Dendritic cell treated with granulocyte-macrophage colony-stimulating factor and Interleukin-4, amounts not matched to agents 40 ng/mL and 50 ng/mL, for 4 days (primary cell): ENCODE results near the gene DNPEP.
A peak's percentile ranks its signal among the peaks of the same experiment; 100 is the strongest.

Experiments used
- H3K27ac Mint-ChIP-seq: one replicate; pipeline ENCODE4 v1.8.0; 2022; ENCODE audit warnings: mild to moderate bottlenecking, mixed read lengths
- H3K27me3 Mint-ChIP-seq: one replicate; pipeline ENCODE4 v1.8.0; 2022; ENCODE audit warnings: mild to moderate bottlenecking, mixed read lengths
- H3K36me3 Mint-ChIP-seq: one replicate; pipeline ENCODE4 v1.8.0; 2022; ENCODE audit warnings: low read depth, mixed read lengths
- H3K4me1 Mint-ChIP-seq: one replicate; pipeline ENCODE4 v1.8.0; 2022; ENCODE audit warnings: low read depth, mixed read lengths
- H3K4me3 Mint-ChIP-seq: one replicate; pipeline ENCODE4 v1.8.0; 2022; ENCODE audit warnings: mild to moderate bottlenecking, moderate library complexity, mixed read lengths
- H3K9me3 Mint-ChIP-seq: one replicate; pipeline ENCODE4 v1.8.0; 2022; ENCODE audit warnings: mixed read lengths
- intact Hi-C: fragments of 100-400 bp; cut with micrococcal nuclease; formaldehyde crosslinking; loops from one replicate; pipeline ENCODE4 v1.15.0; 2022

Gene DNPEP

GRCh38 chr2:219425238-219426067 lies 37.7 kb upstream of the DNPEP start:
- Mint-ChIP-seq H3K36me3 (no peaks in the 10 kb centered on the region), H3K4me1 (peaks cover under 1% of the 10 kb centered on the region), H3K4me3 (no peak overlapping the region), H3K27me3 (peaks cover 50% of the 10 kb centered on the region), H3K9me3 (no peaks in the 10 kb centered on the region), H3K27ac (no peak overlapping the region)
- intact Hi-C loops = no loop called here

GRCh38 chr2:219423652-219424377 lies 36.1 kb upstream of the DNPEP start:
- Mint-ChIP-seq H3K27ac (no peak overlapping the region), H3K4me3 (no peak overlapping the region), H3K9me3 (no peaks in the 10 kb centered on the region), H3K4me1 (peaks cover 15% of the 10 kb centered on the region), H3K27me3 (peaks cover 61% of the 10 kb centered on the region), H3K36me3 (no peaks in the 10 kb centered on the region)
- intact Hi-C loops = no loop called here

DNA sequence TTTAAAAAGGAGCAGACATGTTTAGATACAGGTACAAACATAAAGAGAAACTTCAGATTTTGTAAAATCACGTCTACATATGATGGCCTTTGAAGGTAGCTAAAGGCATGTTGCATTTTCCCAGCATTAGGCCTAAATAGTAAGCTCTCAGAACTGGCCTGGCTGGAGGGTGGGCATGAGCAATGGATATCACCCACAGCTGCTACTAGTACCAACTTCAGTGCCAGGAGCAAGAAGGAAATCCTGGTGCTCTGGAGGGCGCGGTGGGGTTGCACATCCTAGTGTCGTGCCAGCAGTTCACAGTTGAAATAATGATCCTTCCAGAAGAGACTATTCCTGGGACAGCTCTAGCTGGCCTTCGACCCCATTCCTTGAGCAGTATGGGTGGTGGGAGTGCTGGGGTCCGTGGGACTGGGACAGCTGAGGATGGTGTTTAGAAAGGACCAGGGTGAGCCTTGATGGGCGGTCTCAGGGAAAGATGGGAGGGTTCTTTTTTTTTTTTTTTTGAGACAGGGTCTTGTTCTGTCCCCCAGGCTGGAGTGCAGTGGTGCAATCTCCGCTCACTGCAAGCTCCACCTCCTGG lies 35.3 kb upstream of the DNPEP start:
- H3K4me1 Mint-ChIP-seq = peaks cover 18% of the 10 kb centered on the region
- H3K9me3 Mint-ChIP-seq = no peaks in the 10 kb centered on the region
- H3K4me3 Mint-ChIP-seq = no peak overlapping the region
- no peak overlapping the region for H3K27ac Mint-ChIP-seq
- no peaks in the 10 kb centered on the region for H3K36me3 Mint-ChIP-seq
- intact Hi-C loops = no loop called here
- H3K27me3 Mint-ChIP-seq = peaks cover 64% of the 10 kb centered on the region

DNA sequence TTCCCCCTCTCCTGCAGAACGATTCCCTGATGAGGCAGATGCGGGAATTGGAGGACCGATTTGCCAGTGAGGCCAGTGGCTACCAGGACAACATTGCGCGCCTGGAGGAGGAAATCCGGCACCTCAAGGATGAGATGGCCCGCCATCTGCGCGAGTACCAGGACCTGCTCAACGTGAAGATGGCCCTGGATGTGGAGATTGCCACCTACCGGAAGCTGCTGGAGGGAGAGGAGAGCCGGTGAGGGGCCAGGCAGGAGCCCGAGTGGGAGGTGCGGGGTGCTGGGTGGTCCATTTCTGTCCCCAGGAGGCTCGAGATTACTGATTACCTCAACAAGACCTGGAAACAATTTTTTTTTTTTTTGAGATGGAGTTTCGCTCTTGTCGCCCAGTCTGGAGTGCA lies 33.6 kb upstream of the DNPEP start:
- Mint-ChIP-seq H3K36me3 (no peaks in the 10 kb centered on the region), H3K4me1 (peaks cover 18% of the 10 kb centered on the region), H3K27me3 (peaks cover 62% of the 10 kb centered on the region), H3K4me3 (no peak overlapping the region), H3K9me3 (no peaks in the 10 kb centered on the region), H3K27ac (no peak overlapping the region)
- intact Hi-C loops = no loop called here

DNA sequence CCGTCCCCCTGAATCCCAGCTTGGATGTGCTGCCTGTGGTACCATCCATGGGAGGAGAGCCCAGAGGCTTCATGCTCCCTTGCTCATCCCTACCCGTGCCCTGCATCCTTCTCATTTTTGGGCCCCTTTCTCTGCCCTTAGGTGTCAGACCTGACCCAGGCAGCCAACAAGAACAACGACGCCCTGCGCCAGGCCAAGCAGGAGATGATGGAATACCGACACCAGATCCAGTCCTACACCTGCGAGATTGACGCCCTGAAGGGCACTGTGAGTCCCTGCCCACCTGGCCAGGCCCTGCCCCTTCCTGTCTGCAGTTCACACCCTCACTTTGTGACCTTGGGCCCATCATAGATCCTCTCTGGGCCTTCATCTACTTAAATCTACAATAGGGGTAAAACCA lies 33.0 kb upstream of the DNPEP start:
- Mint-ChIP-seq H3K9me3 (no peaks in the 10 kb centered on the region), H3K27me3 (peaks cover 60% of the 10 kb centered on the region), H3K27ac (no peak overlapping the region), H3K4me3 (no peak overlapping the region), H3K4me1 (peaks cover 18% of the 10 kb centered on the region), H3K36me3 (no peaks in the 10 kb centered on the region)
- intact Hi-C loops = no loop called here

DNA sequence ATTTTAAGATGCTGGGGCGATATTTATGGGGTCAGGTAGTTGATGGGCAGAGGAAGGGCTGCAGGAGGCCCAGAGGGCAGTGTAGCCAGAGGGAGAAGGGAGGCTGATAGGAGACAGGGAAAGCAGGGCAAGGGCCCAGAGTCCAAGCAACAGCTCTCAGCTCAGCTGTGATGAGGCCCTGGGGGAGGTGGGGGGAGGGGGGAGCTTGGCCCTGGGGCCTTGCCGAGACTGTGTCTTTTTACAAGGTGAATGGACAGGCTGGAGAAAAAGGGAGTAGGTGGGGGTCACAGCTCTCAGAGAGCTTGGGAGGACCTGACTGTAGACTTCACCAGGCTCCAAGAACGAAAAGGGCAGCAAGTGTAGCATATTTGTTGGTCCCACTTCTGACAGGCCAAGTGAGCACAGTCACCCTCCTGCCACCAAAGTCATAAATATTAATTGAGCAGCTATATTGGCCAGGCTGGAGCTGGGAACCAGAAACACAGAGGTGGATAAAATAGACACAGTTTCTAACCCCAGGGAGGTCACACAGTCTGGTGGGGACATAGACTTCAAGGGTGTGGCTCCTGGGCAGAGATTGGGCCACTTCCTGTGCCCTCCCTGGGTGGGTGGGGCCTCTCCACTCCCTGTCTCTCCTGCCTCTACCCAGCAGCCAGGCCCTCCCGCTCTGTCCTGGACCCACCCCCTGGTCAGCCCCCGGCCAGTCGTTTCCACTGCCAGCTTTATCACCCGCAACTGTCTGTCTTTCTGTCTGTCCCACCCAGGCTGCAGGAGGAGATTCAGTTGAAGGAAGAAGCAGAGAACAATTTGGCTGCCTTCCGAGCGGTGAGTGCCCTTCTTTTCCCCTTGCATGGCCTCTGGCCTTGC lies 31.9 kb upstream of the DNPEP start:
- Mint-ChIP-seq H3K4me3 (peak overlapping the region; percentile 10), H3K27me3 (peaks cover 62% of the 10 kb centered on the region), H3K9me3 (no peaks in the 10 kb centered on the region), H3K27ac (peak overlapping the region; percentile 38), H3K4me1 (peaks cover 18% of the 10 kb centered on the region), H3K36me3 (no peaks in the 10 kb centered on the region)
- intact Hi-C loops = no loop called here

DNA sequence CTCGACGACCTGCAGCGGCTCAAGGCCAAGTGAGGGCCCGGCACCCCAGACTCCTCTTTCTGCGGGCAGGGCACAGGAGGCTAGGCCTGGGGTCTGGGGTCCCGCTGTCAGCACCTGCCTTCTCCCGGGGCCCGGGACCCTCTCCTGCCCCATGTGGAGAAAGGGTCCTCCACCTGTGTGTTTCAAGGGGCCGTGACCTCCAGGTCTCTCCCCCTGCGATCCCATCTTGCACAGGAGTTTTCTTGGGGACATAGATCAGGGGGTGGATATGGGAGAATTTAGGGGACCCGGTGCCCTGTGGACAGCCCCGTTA lies 31.3 kb upstream of the DNPEP start:
- Mint-ChIP-seq H3K36me3 (no peaks in the 10 kb centered on the region), H3K27me3 (peaks cover 62% of the 10 kb centered on the region), H3K4me1 (peaks cover 18% of the 10 kb centered on the region), H3K4me3 (no peak overlapping the region), H3K27ac (peak overlapping the region; percentile 38), H3K9me3 (no peaks in the 10 kb centered on the region)
- intact Hi-C loops = no loop called here

- H3K36me3 Mint-ChIP-seq = no peaks in the 10 kb centered on the region
- peaks cover 18% of the 10 kb centered on the region for H3K4me1 Mint-ChIP-seq
- H3K27me3 Mint-ChIP-seq = peaks cover 64% of the 10 kb centered on the region
- H3K9me3 Mint-ChIP-seq = no peaks in the 10 kb centered on the region
- intact Hi-C loops = no loop called here
- no peak within 1 kb of the TSS for H3K4me3 Mint-ChIP-seq
- peak within 1 kb of the TSS; percentile 38 for H3K27ac Mint-ChIP-seq
Observed at GRCh38 chr2:219418155-219419011, 30.7 kb upstream of the DNPEP start, which contains the start of gene DES. Gene DES (plus strand): TSS chr2:219418377. CDS start chr2:219418463, 86 bp downstream.

GRCh38 chr2:219417374-219417773 lies 29.7 kb upstream of the DNPEP start:
- Mint-ChIP-seq H3K27ac (no peak overlapping the region), H3K9me3 (no peaks in the 10 kb centered on the region), H3K4me1 (peaks cover 18% of the 10 kb centered on the region), H3K36me3 (no peaks in the 10 kb centered on the region), H3K4me3 (no peak overlapping the region), H3K27me3 (peaks cover 67% of the 10 kb centered on the region)
- intact Hi-C loops = no loop called here

DNA sequence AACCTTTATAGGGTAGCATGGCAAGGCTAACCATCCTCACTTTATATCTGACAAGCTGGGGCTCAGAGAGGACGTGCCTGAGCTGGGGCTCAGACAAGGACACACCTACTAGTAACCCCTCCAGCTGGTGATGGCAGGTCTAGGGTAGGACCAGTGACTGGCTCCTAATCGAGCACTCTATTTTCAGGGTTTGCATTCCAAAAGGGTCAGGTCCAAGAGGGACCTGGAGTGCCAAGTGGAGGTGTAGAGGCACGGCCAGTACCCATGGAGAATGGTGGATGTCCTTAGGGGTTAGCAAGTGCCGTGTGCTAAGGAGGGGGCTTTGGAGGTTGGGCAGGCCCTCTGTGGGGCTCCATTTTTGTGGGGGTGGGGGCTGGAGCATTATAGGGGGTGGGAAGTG lies 29.2 kb upstream of the DNPEP start:
- intact Hi-C loops = no loop called here
- peaks cover 18% of the 10 kb centered on the region for H3K4me1 Mint-ChIP-seq
- no peaks in the 10 kb centered on the region for H3K9me3 Mint-ChIP-seq
- H3K4me3 Mint-ChIP-seq = no peak overlapping the region
- peaks cover 69% of the 10 kb centered on the region for H3K27me3 Mint-ChIP-seq
- no peak overlapping the region for H3K27ac Mint-ChIP-seq
- no peaks in the 10 kb centered on the region for H3K36me3 Mint-ChIP-seq

DNA sequence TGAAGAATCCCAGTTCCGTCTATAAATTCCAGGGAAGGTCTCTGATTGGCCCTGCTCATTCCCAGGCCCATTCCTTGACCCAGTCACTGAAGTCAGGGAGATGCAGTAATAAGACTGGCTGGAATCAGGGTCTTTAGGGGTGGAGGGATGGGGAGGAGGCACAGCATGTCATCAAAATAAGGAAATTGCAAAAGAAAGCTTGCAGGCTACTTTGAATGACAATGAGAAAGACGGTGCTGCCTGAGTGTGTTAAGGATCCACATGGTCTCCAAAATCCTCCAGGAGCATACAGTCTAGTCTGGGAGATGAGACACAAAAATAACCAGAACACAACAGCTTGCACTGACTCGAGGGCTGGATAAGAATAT lies 28.5 kb upstream of the DNPEP start:
- H3K4me3 Mint-ChIP-seq = no peak overlapping the region
- peaks cover 71% of the 10 kb centered on the region for H3K27me3 Mint-ChIP-seq
- intact Hi-C loops = no loop called here
- H3K4me1 Mint-ChIP-seq = peaks cover 18% of the 10 kb centered on the region
- no peaks in the 10 kb centered on the region for H3K36me3 Mint-ChIP-seq
- no peak overlapping the region for H3K27ac Mint-ChIP-seq
- no peaks in the 10 kb centered on the region for H3K9me3 Mint-ChIP-seq

DNA sequence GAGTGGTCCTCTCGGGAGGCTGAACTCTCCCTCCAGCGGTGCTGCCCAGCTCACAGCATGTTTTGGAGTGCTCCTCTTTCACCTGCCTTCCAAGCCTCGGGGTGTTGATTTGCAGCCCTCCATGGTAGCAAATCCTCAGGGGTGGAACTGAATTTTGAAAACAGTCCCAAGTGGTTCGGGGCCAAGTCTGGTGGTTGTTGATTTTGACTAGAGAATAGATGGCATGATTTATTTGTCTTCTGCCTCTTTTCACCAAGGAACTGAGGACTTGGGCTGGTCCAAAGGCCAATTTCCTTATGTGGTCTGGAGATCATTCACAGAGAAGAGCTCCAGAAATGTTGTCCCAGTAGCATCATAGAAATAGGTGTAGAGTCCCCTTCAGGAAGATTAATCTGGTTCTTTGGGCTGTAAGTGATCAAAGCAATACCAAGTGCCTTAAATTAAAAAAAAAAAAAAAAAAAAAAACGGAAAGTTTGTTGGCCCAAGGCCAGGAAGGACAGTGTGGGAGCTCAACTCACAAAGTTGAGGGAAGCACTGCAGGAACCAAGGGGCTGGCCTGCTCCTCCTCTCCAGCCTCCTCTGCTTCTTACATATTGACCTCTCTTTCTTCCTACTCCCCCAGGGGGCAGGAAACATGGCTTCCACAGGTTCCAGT lies 28.0 kb upstream of the DNPEP start:
- Mint-ChIP-seq H3K4me3 (no peak overlapping the region), H3K4me1 (peaks cover 18% of the 10 kb centered on the region), H3K27me3 (peaks cover 70% of the 10 kb centered on the region), H3K27ac (no peak overlapping the region), H3K9me3 (no peaks in the 10 kb centered on the region), H3K36me3 (no peaks in the 10 kb centered on the region)
- intact Hi-C loops = no loop called here

- Mint-ChIP-seq H3K27me3 (peaks cover 63% of the 10 kb centered on the region), H3K36me3 (no peaks in the 10 kb centered on the region), H3K4me1 (peaks cover 13% of the 10 kb centered on the region), H3K27ac (no peak overlapping the region), H3K9me3 (no peaks in the 10 kb centered on the region), H3K4me3 (no peak overlapping the region)
- intact Hi-C loops = no loop called here
Observed at GRCh38 chr2:219414857-219415256, 27.1 kb upstream of the DNPEP start.
